Measurements from ENCODE around the gene GNPDA1.
"Not testable (repeated sequence)": the region's sequence is repeated elsewhere in the genome, so short reads cannot be mapped to it uniquely, and the experiment has no call there.

GNPDA1 gene

DNA sequence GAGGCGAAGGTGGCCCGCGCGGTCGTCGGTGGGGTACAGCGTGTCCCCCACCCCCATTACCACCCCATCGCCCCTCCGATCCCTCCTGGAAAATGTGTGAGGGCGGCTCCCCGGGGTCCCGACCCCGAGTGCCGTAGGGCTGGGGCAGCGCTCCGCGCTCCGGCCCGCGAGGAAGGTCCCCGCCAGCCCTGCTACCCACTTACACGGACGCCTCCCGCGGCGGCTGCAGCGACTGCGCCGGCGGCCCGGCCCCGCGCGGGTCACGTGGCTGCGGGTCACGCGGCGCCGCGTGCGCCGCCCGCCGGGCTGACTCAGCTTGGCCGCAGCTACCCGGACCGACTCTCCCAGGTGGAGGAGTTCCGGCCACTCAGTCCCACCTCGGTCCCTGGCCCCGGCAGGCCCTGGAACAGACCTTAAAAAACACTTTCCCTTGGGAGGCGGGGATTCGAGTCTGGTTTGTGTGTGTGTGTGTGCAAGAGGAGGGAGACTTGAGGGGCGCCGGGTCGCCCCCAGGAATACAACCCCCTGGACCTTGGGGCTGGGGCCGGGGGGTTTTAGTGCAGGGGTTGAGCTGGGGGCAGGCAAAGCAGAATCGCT, at the start of gene GNPDA1:
TSS of gene GNPDA1 (minus strand) at position 236 of the 597 bp plus-strand sequence. CDS start 992 bp downstream, outside the sequence.
- DNase-seq (ENCODE audit: low read depth in 1 of 2, low spot score in 1 of 2): peak; percentile 41 to 44

- DNase-seq (ENCODE audit: low read depth in 1 of 2, low spot score in 1 of 2): no peak
Observed at GRCh38 chr5:142059304-142059940, 46.6 kb upstream of the GNPDA1 start.

GRCh38 chr5:142057697-142058056, 44.9 kb upstream of the GNPDA1 start:
- no peak for DNase-seq (ENCODE audit: low read depth in 1 of 2, low spot score in 1 of 2)

- no peak for DNase-seq (ENCODE audit: low read depth in 1 of 2, low spot score in 1 of 2)
Observed at GRCh38 chr5:142056816-142057696, 44.2 kb upstream of the GNPDA1 start.

GRCh38 chr5:142055301-142055700, 42.5 kb upstream of the GNPDA1 start:
- DNase-seq (ENCODE audit: low read depth in 1 of 2, low spot score in 1 of 2): no peak

- DNase-seq (ENCODE audit: low read depth in 1 of 2, low spot score in 1 of 2): no peak
Observed at GRCh38 chr5:142053426-142054151, 40.8 kb upstream of the GNPDA1 start.

GRCh38 chr5:142052026-142052425, 39.2 kb upstream of the GNPDA1 start:
- not testable (repeated sequence) for DNase-seq (ENCODE audit: low read depth in 1 of 2, low spot score in 1 of 2)

DNA sequence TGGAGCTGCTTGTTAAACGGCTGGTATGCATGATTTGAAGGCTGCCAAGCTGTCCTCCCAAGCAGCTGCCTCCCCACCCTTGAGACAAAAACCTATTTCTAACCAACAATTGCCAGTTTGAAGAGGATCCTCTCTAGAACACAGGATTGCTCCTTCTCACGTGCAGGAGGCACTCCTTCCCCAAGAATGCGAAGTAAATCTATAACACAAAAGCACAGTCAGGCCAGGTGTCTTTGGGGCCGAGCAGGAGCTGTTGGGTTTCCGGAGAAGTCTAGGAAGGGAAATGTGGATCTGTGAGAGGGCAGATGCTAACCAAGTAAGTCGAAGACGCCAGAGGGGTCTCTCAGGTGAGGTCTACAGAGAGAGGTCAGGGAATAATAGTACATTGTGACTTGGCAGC, 35.4 kb upstream of the GNPDA1 start:
- no peak for DNase-seq (ENCODE audit: low read depth in 1 of 2, low spot score in 1 of 2)

DNA sequence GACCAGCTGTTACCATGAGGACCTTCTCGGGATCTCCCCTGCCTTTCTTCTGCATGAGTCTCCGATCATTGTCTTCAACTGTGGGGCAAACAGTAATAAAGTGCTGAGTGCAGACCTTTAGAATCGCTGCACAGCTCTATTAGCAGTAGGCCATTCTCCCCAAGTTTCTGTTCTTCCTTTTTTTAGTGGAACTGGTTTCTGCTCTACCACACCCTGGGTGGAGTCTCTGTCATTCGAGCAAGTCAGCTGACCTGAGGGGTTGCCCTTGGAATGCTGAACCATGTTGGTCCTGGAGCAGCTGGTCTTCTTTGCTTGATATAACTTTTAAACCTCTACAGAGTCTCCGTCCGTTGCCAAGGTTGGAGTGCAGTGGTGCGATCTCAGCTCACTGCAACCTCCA, 33.4 kb upstream of the GNPDA1 start:
- no peak for DNase-seq (ENCODE audit: low read depth in 1 of 2, low spot score in 1 of 2)

- not testable (repeated sequence) for DNase-seq (ENCODE audit: low read depth in 1 of 2, low spot score in 1 of 2)
Observed at GRCh38 chr5:142040881-142041280, 28.1 kb upstream of the GNPDA1 start.

GRCh38 chr5:142040285-142040684, 27.5 kb upstream of the GNPDA1 start:
- DNase-seq (ENCODE audit: low read depth in 1 of 2, low spot score in 1 of 2): no peak

DNA sequence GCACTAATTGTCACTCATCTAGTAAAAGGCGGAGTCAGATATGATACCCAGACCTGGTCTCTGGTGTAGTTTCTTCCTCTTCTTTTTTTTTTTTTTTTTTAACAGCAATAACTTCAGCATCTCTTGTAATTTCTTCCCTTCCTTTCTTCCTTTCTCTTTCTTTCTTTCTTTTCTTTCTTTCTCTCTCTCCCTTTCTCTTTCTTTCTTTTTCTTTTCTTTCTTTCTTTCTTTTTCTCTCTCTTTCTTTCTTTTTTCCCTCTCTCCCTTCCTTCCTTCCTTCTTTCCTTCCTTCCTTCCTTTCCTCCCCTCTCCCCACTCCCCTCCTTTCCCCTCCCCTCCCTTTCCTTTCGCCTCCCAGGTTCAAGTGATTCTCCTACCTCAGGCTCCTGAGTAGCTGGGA, 25.9 kb upstream of the GNPDA1 start:
- DNase-seq (ENCODE audit: low read depth in 1 of 2, low spot score in 1 of 2): no peak

DNA sequence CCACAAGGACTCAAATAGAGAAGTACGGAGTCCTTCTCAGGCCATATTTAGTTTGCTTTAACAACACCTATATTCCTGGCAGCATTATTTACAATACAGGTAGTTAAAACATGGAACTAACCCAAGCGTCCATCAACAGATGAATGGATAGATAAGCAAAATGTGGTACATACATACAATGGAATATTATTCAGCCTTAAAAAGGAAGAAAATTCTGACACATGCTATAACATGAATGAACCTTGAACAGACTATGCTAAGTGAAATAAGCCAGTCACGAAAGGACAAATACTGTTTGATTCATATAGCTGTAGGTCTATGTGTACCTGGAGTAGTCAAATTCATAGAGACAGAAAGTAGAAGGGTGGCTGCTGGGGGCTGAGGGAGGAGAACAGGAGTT, 24.8 kb upstream of the GNPDA1 start:
- not testable (repeated sequence) for DNase-seq (ENCODE audit: low read depth in 1 of 2, low spot score in 1 of 2)

DNA sequence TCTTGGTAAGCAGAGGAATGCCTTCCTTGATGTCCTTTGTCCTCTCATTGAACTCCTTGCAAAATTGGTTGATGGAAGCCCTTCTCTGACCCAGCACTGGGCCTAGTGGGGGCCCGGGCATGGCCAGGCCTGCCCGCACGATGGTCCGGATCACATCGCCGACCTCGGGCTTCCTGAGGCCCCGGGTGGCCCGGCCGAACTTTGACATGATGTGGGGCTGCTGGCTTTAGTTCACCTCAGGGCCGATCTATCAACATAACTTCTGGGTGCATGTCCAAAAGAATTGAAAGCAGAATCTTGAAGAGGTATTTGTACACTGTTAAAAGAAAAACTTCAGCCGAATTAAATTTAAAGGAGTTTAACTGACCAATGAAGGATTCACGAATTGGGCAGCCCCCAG, 24.1 kb upstream of the GNPDA1 start:
- DNase-seq (ENCODE audit: low read depth in 1 of 2, low spot score in 1 of 2): no peak

DNA sequence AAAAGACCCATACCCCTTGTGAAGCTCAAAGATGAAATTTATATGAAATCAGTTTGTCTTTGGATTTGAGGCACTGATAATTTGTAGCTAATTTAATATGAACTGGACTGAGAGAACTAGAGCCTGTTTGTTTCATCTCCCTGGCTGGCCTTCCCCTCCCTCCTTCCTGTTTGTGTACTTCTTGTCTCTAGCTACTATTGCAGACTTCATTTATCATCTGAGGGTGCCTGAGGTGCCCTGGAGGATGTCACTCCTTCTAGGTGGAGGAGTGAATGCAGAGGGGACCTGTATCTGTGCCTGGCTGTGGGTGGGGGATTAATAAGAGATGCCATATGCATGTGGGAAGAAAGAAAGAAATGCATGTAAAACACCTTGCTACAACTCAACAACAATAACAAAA, 22.2 kb upstream of the GNPDA1 start:
- no peak for DNase-seq (ENCODE audit: low read depth in 1 of 2, low spot score in 1 of 2)

DNA sequence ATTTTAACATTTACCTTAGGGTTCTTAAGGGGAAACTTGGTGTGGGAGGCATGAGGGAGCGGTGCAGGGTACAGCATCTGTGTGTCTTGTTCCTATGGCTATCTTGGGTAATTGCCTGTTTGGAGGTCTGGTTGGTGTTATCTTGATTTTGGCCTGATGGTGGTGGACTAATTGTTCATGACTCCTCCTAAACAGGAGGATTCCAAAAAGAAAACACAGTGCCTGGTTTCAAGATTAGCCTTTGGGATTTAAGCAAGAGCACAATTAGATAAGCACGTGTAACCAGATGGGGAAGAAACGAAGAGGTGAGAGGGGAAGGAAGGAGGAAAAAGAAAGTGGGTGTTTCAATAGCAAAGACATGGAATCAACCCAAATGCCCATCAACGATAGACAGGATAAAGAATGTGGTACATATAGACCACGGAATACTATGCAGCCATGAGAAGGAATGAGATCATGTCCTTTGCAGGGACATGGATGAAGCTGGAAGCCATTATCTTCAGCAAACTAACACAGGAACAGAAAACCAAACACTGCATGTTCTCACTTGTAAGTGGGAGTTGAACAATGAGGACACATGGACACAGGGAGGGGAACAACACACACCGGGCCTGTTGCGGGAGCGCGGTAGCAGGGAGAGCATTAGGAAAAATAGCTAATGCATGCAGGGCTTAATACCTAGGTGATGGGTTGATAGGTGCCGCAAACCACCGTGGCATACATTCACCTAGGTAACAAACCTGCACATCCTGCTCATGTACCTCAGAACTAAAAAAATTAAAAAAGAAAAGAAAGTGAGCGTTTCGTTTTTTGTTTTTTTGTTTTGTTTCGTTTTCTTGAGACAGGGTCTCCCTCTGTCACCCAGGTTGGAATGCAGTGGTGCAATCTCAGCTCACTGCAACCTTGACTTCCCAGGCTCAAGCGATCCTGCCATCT, 21.1 kb upstream of the GNPDA1 start:
- DNase-seq (ENCODE audit: low read depth in 1 of 2, low spot score in 1 of 2): not testable (repeated sequence)

GRCh38 chr5:142032747-142033631, 20.2 kb upstream of the GNPDA1 start:
- no peak for DNase-seq (ENCODE audit: low read depth in 1 of 2, low spot score in 1 of 2)

GRCh38 chr5:142032150-142032549, 19.3 kb upstream of the GNPDA1 start:
- no peak for DNase-seq (ENCODE audit: low read depth in 1 of 2, low spot score in 1 of 2)

GRCh38 chr5:142025637-142026036, 12.8 kb upstream of the GNPDA1 start:
- no peak for DNase-seq (ENCODE audit: low read depth in 1 of 2, low spot score in 1 of 2)

Data from activated CD4-positive, alpha-beta T cell treated with anti-CD3 and anti-CD28 coated beads, Interleukin-2, amount 50 U/mL, for 24 hours (primary cell).